SK-N-SH treated with all-trans-retinoic acid at 6 μM for 48 hours (cell line): ENCODE measurements around the gene CEP89.

ENCODE experiments used
- ATAC-seq: fragments of 200-7000 bp; cut with Tn5 transposase; 3 replicates; pipeline ENCODE4 v1.9.1; 2020; ENCODE audit warnings: mild to moderate bottlenecking, moderate library complexity
- ARNTL ChIP-seq: fragments of 450-650 bp; formaldehyde crosslinking; IDR thresholded peaks from 2 replicates; pipeline ENCODE4 v1.5.0; 2020; ENCODE audit warnings: low read depth, mild to moderate bottlenecking, moderate library complexity, borderline replicate concordance
- BACH2 ChIP-seq: fragments of 250-450 bp; sonication (Bioruptor Pico); IDR thresholded peaks from 2 replicates; pipeline ENCODE4 v1.9.0; 2021; ENCODE audit warnings: mild to moderate bottlenecking, borderline replicate concordance
- CSDC2 ChIP-seq: fragments of 250-450 bp; sonication (Bioruptor Pico); IDR thresholded peaks from 2 replicates; pipeline ENCODE4 v1.5.0; 2020; ENCODE audit warnings: mild to moderate bottlenecking, moderate library complexity
- ESRRG ChIP-seq: fragments of 250-450 bp; sonication (Bioruptor Pico); IDR thresholded peaks from 2 replicates; pipeline ENCODE4 v1.6.1; 2021; ENCODE audit warnings: mild to moderate bottlenecking
- GLIS3 ChIP-seq: fragments of 250-450 bp; sonication (Bioruptor Pico); IDR thresholded peaks from 2 replicates; pipeline ENCODE4 v1.5.0; 2020; ENCODE audit warnings: mild to moderate bottlenecking, moderate library complexity
- ISL1 ChIP-seq: fragments of 250-450 bp; sonication (Bioruptor Pico); IDR thresholded peaks from 2 replicates; pipeline ENCODE4 v2.1.2; 2022; ENCODE audit warnings: mild to moderate bottlenecking, moderate library complexity
- OSR1 ChIP-seq: fragments of 250-450 bp; sonication (Bioruptor Pico); IDR thresholded peaks from 2 replicates; pipeline ENCODE4 v1.8.0; 2022; ENCODE audit warnings: moderate library complexity, mild to moderate bottlenecking, inconsistent platforms
- PPARA ChIP-seq: fragments of 250-450 bp; sonication (Bioruptor Pico); IDR thresholded peaks from 2 replicates; pipeline ENCODE4 v1.5.0; 2020; ENCODE audit warnings: mild to moderate bottlenecking, borderline replicate concordance
- RARB ChIP-seq: fragments of 250-450 bp; sonication (Bioruptor Pico); IDR thresholded peaks from 2 replicates; pipeline ENCODE4 v1.8.0; 2021; ENCODE audit warnings: mild to moderate bottlenecking, moderate library complexity
- SNAI2 ChIP-seq: fragments of 250-450 bp; sonication (Bioruptor Pico); IDR thresholded peaks from 2 replicates; pipeline ENCODE4 v1.5.0; 2020; ENCODE audit warnings: mild to moderate bottlenecking, moderate library complexity
- TCF4 ChIP-seq: fragments of 250-450 bp; sonication (Bioruptor Pico); IDR thresholded peaks from 2 replicates; pipeline ENCODE4 v1.8.0; 2021; ENCODE audit warnings: mild to moderate bottlenecking, moderate library complexity, borderline replicate concordance
- TOX ChIP-seq: fragments of 250-450 bp; sonication (Bioruptor Pico); IDR thresholded peaks from 2 replicates; pipeline ENCODE4 v1.8.0; 2021; ENCODE audit warnings: mild to moderate bottlenecking, moderate library complexity, borderline replicate concordance
- TSHZ2 ChIP-seq: fragments of 250-450 bp; sonication (Bioruptor Pico); IDR thresholded peaks from 2 replicates; pipeline ENCODE4 v1.5.0; 2020; ENCODE audit warnings: mild to moderate bottlenecking, moderate library complexity
- ZC3H10 ChIP-seq: fragments of 250-450 bp; sonication (Bioruptor Pico); IDR thresholded peaks from 2 replicates; pipeline ENCODE4 v1.5.1; 2021; ENCODE audit warnings: mild to moderate bottlenecking, moderate library complexity
- ZFP3 ChIP-seq: fragments of 250-450 bp; sonication (Bioruptor Pico); IDR thresholded peaks from 2 replicates; pipeline ENCODE4 v1.5.0; 2020; ENCODE audit warnings: mild to moderate bottlenecking, moderate library complexity
- ZFP30 ChIP-seq: fragments of 450-650 bp; formaldehyde crosslinking; IDR thresholded peaks from 2 replicates; pipeline ENCODE4 v1.5.0; 2022; ENCODE audit warnings: mild to moderate bottlenecking, moderate library complexity
- ZNF70 ChIP-seq: fragments of 450-650 bp; formaldehyde crosslinking; IDR thresholded peaks from 2 replicates; pipeline ENCODE4 v1.5.0; 2020; ENCODE audit warnings: mild to moderate bottlenecking, moderate library complexity
- ZNF8 ChIP-seq: fragments of 450-650 bp; formaldehyde crosslinking; IDR thresholded peaks from 2 replicates; pipeline ENCODE4 v1.5.0; 2020; ENCODE audit warnings: mild to moderate bottlenecking, moderate library complexity
- TF ChIP-seq, protein P1 (sequence below): fragments of 250-450 bp; sonication (Bioruptor Pico); IDR thresholded peaks from 2 replicates; pipeline ENCODE4 v1.8.0; 2020; ENCODE audit warnings: mild to moderate bottlenecking, moderate library complexity, borderline replicate concordance
- TF ChIP-seq, protein P2 (sequence below): fragments of 250-450 bp; sonication (Bioruptor Pico); IDR thresholded peaks from 2 replicates; pipeline ENCODE4 v1.5.1; 2021; ENCODE audit warnings: mild to moderate bottlenecking, moderate library complexity
- TF ChIP-seq, protein P3 (sequence below): fragments of 250-450 bp; sonication (Bioruptor Pico); IDR thresholded peaks from 2 replicates; pipeline ENCODE4 v1.8.0; 2021; ENCODE audit warnings: low read depth, mild to moderate bottlenecking, moderate library complexity, borderline replicate concordance

The CEP89 gene

DNA sequence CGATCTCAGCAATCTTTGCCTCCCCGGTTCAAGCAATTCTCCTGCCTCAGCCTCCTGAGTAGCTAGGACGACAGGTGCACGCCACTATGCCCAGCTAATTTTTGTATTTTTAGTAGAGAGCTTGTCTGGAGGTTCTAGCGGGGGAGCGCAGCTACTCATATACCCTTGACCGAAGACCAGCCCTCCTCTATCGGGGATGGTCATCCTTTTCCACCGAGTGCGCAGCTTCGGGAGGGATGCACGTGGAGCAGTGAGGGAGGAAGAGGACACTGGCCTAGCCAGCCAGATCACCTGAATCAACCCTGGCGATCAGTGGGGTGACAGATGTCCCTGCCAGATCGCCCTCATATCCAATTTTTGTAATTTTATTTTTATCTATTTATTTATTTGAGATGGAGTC lies 109.0 kb downstream of the CEP89 start (continued):
- TF ChIP-seq, protein P1, sequence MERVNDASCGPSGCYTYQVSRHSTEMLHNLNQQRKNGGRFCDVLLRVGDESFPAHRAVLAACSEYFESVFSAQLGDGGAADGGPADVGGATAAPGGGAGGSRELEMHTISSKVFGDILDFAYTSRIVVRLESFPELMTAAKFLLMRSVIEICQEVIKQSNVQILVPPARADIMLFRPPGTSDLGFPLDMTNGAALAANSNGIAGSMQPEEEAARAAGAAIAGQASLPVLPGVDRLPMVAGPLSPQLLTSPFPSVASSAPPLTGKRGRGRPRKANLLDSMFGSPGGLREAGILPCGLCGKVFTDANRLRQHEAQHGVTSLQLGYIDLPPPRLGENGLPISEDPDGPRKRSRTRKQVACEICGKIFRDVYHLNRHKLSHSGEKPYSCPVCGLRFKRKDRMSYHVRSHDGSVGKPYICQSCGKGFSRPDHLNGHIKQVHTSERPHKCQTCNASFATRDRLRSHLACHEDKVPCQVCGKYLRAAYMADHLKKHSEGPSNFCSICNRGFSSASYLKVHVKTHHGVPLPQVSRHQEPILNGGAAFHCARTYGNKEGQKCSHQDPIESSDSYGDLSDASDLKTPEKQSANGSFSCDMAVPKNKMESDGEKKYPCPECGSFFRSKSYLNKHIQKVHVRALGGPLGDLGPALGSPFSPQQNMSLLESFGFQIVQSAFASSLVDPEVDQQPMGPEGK = no peak

GRCh38 chr19:32862173-32862572 lies 109.6 kb downstream of the CEP89 start:
- TF ChIP-seq ZC3H10 (CRISPR knock-in tag) = no peak
- TF ChIP-seq, all 23 proteins: peak for 0
- ATAC-seq = no peak

- TF ChIP-seq OSR1 (no peak), ZFP30 (CRISPR knock-in tag) (no peak), PPARA (no peak), SNAI2 (no peak), GLIS3 (CRISPR knock-in tag) (no peak), ESRRG (CRISPR knock-in tag) (no peak), ZNF70 (CRISPR knock-in tag) (no peak), BACH2 (CRISPR knock-in tag) (no peak), ZNF8 (CRISPR knock-in tag) (no peak), ZFP3 (CRISPR knock-in tag) (no peak), ZC3H10 (CRISPR knock-in tag) (no peak), ARNTL (no peak), CSDC2 (no peak), ISL1 (no peak)
- TF ChIP-seq, protein P1 = no peak
- TF ChIP-seq, protein P2, sequence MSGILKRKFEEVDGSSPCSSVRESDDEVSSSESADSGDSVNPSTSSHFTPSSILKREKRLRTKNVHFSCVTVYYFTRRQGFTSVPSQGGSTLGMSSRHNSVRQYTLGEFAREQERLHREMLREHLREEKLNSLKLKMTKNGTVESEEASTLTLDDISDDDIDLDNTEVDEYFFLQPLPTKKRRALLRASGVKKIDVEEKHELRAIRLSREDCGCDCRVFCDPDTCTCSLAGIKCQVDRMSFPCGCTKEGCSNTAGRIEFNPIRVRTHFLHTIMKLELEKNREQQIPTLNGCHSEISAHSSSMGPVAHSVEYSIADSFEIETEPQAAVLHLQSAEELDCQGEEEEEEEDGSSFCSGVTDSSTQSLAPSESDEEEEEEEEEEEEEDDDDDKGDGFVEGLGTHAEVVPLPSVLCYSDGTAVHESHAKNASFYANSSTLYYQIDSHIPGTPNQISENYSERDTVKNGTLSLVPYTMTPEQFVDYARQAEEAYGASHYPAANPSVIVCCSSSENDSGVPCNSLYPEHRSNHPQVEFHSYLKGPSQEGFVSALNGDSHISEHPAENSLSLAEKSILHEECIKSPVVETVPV (CRISPR knock-in tag) = no peak
- TF ChIP-seq, protein P3, sequence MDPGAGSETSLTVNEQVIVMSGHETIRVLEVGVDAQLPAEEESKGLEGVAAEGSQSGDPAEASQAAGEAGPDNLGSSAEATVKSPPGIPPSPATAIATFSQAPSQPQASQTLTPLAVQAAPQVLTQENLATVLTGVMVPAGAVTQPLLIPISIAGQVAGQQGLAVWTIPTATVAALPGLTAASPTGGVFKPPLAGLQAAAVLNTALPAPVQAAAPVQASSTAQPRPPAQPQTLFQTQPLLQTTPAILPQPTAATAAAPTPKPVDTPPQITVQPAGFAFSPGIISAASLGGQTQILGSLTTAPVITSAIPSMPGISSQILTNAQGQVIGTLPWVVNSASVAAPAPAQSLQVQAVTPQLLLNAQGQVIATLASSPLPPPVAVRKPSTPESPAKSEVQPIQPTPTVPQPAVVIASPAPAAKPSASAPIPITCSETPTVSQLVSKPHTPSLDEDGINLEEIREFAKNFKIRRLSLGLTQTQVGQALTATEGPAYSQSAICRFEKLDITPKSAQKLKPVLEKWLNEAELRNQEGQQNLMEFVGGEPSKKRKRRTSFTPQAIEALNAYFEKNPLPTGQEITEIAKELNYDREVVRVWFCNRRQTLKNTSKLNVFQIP (CRISPR knock-in tag) = no peak
- no peak for ATAC-seq
These were observed 110.2 kb downstream of the CEP89 start for GRCh38 chr19:32861596-32861995.

DNA sequence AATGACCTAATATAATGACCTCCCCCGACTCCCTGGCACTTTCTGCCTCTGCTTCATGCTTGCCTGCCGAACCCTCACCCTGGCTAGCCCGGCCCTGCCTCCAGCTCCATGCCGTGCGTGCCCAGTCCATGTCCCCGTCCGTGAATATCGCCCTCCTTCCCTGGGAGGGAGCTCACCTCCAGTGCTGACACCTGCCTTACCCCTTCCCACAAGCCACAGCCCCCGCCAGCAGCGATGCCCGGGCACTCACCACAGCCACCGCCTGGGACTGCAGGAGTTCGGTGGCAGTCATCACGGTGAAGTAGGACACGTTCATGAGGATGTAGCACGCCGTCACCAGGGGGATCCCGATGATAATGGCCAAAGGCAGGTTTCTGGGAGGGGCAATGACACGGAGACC lies 112.2 kb downstream of the CEP89 start:
- ATAC-seq = no peak
- TF ChIP-seq ESRRG (CRISPR knock-in tag) (no peak), TSHZ2 (no peak), RARB (CRISPR knock-in tag) (no peak), ZNF8 (CRISPR knock-in tag) (no peak), ZNF70 (CRISPR knock-in tag) (no peak), TOX (no peak), BACH2 (CRISPR knock-in tag) (no peak), ARNTL (no peak), TCF4 (CRISPR knock-in tag) (no peak), ZC3H10 (CRISPR knock-in tag) (no peak)
- TF ChIP-seq, protein P1 = no peak
